H9 (cell line): ENCODE results near the gene SSTR3. TPM values are rescaled to one million over a fixed set of nuclear protein-coding genes. Genes with fewer than 3 reads are reported as not detected.
A peak's percentile ranks its signal among the peaks of the same experiment; 100 is the strongest.

Source experiments
- DNase-seq: peaks from one replicate; pipeline ENCODE4 v3.0.0-alpha.2; 2017
- H2AFZ ChIP-seq: one replicate; pipeline ENCODE4 v1.6.1; 2013; ENCODE audit warnings: mild to moderate bottlenecking, low read length, control low read depth, moderate library complexity
- H2AK5ac ChIP-seq: 2 replicates; pipeline ENCODE4 v1.6.1; 2013; ENCODE audit warnings: low read length, control low read depth, mixed read lengths; ENCODE audit not compliant: insufficient read length
- H2BK120ac ChIP-seq: one replicate; pipeline ENCODE4 v1.6.1; 2013; ENCODE audit warnings: low read depth, mild to moderate bottlenecking, low read length, control low read depth, inconsistent platforms; ENCODE audit not compliant: poor library complexity, severe bottlenecking
- H2BK12ac ChIP-seq: 2 replicates; pipeline ENCODE4 v1.6.1; 2013; ENCODE audit warnings: low read length, control low read depth, mixed read lengths, low read depth; ENCODE audit not compliant: insufficient read length
- H2BK15ac ChIP-seq: 2 replicates; pipeline ENCODE4 v1.6.1; 2013; ENCODE audit warnings: low read depth, low read length, control low read depth
- H2BK20ac ChIP-seq: one replicate; pipeline ENCODE4 v1.6.1; 2013; ENCODE audit warnings: low read depth, mild to moderate bottlenecking, low read length, control low read depth, inconsistent platforms; ENCODE audit not compliant: poor library complexity, severe bottlenecking
- H2BK5ac ChIP-seq: 2 replicates; pipeline ENCODE4 v1.6.1; 2013; ENCODE audit warnings: low read length, control low read depth, mixed read lengths; ENCODE audit not compliant: insufficient read length
- H3K14ac ChIP-seq: 2 replicates; pipeline ENCODE4 v1.6.1; 2013; ENCODE audit warnings: low read length, control low read depth; ENCODE audit not compliant: insufficient read depth
- H3K18ac ChIP-seq: 2 replicates; pipeline ENCODE4 v1.6.1; 2013; ENCODE audit warnings: low read depth, mild to moderate bottlenecking, mixed read lengths, low read length, control low read depth; ENCODE audit not compliant: insufficient read length
- H3K23ac ChIP-seq: 2 replicates; pipeline ENCODE4 v1.6.1; 2013; ENCODE audit warnings: low read length, control low read depth, mixed read lengths, low read depth; ENCODE audit not compliant: insufficient read length
- H3K23me2 ChIP-seq: 2 replicates; pipeline ENCODE4 v1.6.1; 2013; ENCODE audit warnings: low read depth, mild to moderate bottlenecking, mixed read lengths, low read length, control low read depth; ENCODE audit not compliant: insufficient read length, poor library complexity, severe bottlenecking
- H3K27ac ChIP-seq: 2 replicates; pipeline ENCODE4 v1.5.1; 2013; ENCODE audit warnings: low read length, control low read depth, mixed read lengths, low read depth; ENCODE audit not compliant: insufficient read length
- H3K27me3 ChIP-seq: 2 replicates; pipeline ENCODE4 v1.6.1; 2013; ENCODE audit warnings: low read length, control low read depth, inconsistent platforms; ENCODE audit not compliant: insufficient read depth
- H3K4ac ChIP-seq: 2 replicates; pipeline ENCODE4 v1.6.1; 2013; ENCODE audit warnings: low read depth, mild to moderate bottlenecking, control low read depth, inconsistent platforms, low read length, moderate library complexity
- H3K4me1 ChIP-seq: 2 replicates; pipeline ENCODE4 v1.6.1; 2013; ENCODE audit warnings: low read length, control low read depth, inconsistent platforms; ENCODE audit not compliant: insufficient read depth
- H3K4me2 ChIP-seq: 2 replicates; pipeline ENCODE4 v1.6.1; 2013; ENCODE audit warnings: low read length, control low read depth, mixed read lengths; ENCODE audit not compliant: insufficient read length, insufficient read depth
- H3K56ac ChIP-seq: 2 replicates; pipeline ENCODE4 v1.6.1; 2013; ENCODE audit warnings: low read depth, mild to moderate bottlenecking, mixed read lengths, low read length, control low read depth; ENCODE audit not compliant: insufficient read length
- H3K79me1 ChIP-seq: 2 replicates; pipeline ENCODE4 v1.6.1; 2013; ENCODE audit warnings: low read depth, mild to moderate bottlenecking, moderate library complexity, low read length, control low read depth, inconsistent platforms; ENCODE audit not compliant: insufficient read depth, poor library complexity, severe bottlenecking
- H3K79me2 ChIP-seq: 2 replicates; pipeline ENCODE4 v1.6.1; 2013; ENCODE audit warnings: low read length, control low read depth, inconsistent platforms; ENCODE audit not compliant: insufficient read depth
- H3K9ac ChIP-seq: 2 replicates; pipeline ENCODE4 v1.6.1; 2013; ENCODE audit warnings: low read length, control low read depth, mixed read lengths; ENCODE audit not compliant: insufficient read length; ENCODE audit errors: extremely low read depth
- H3K9me3 ChIP-seq: one replicate; pipeline ENCODE4 v1.6.1; 2013; ENCODE audit warnings: low read depth, low read length, inconsistent platforms; ENCODE audit not compliant: control insufficient read depth
- H3T11ph ChIP-seq: one replicate; pipeline ENCODE4 v1.6.1; 2013; ENCODE audit warnings: mild to moderate bottlenecking, low read length, control low read depth, inconsistent platforms
- H4K20me1 ChIP-seq: one replicate; pipeline ENCODE4 v1.6.1; 2013; ENCODE audit not compliant: control insufficient read depth, insufficient read length, insufficient read depth
- H4K5ac ChIP-seq: 2 replicates; pipeline ENCODE4 v1.6.1; 2013; ENCODE audit warnings: low read depth, mild to moderate bottlenecking, mixed read lengths, low read length, control low read depth; ENCODE audit not compliant: insufficient read length
- H4K8ac ChIP-seq: replicated peaks from 2 replicates; pipeline ENCODE4 v1.6.1; 2013; ENCODE audit warnings: low read length, control low read depth, mixed read lengths, low read depth; ENCODE audit not compliant: insufficient read length
- H4K91ac ChIP-seq: 2 replicates; pipeline ENCODE4 v1.6.1; 2013; ENCODE audit warnings: low read depth, mild to moderate bottlenecking, moderate library complexity, mixed read lengths, low read length, control low read depth; ENCODE audit not compliant: insufficient read length
- H3K27ac Mint-ChIP-seq, 3 experiments: 2 replicates in 2 of 3; 3 replicates in 1 of 3; pipeline ENCODE4 v1.8.0; 2020 to 2021; ENCODE audit warnings: mixed read lengths in 3 of 3, mild to moderate bottlenecking in 1 of 3, moderate library complexity in 1 of 3
- H3K27me3 Mint-ChIP-seq: 2 replicates; pipeline ENCODE4 v1.8.0; 2021; ENCODE audit warnings: low read depth, mild to moderate bottlenecking, moderate library complexity, mixed read lengths
- H3K36me3 Mint-ChIP-seq, 3 experiments: 2 replicates in 2 of 3; 3 replicates in 1 of 3; pipeline ENCODE4 v1.8.0; 2020 to 2021; ENCODE audit warnings: low read depth in 3 of 3, mixed read lengths in 3 of 3; ENCODE audit not compliant: insufficient read depth in 1 of 3
- H3K4me1 Mint-ChIP-seq, 2 experiments: 2 replicates each; pipeline ENCODE4 v1.8.0; 2020; ENCODE audit warnings: mixed read lengths in 2 of 2
- H3K4me3 Mint-ChIP-seq, 2 experiments: 2 replicates in 1 of 2; 3 replicates in 1 of 2; pipeline ENCODE4 v1.8.0; 2020 to 2021; ENCODE audit warnings: mild to moderate bottlenecking in 2 of 2, mixed read lengths in 2 of 2, moderate library complexity in 1 of 2
- H3K9me3 Mint-ChIP-seq, 2 experiments: 2 replicates in 1 of 2; 3 replicates in 1 of 2; pipeline ENCODE4 v1.8.0; 2020; ENCODE audit warnings: mild to moderate bottlenecking in 2 of 2, mixed read lengths in 2 of 2, moderate library complexity in 1 of 2
- WGBS: extraction: QIAGEN DNeasy Blood & Tissue Kit; methylation state at CpG from one replicate; pipeline ENCODE4 v1.1.7; 2013; ENCODE audit warnings: missing lambda C conversion rate, low lambda C conversion rate, mixed read lengths; ENCODE audit not compliant: insufficient read length; ENCODE audit errors: extremely low coverage; 5-methylcytosine and 5-hydroxymethylcytosine counted together
- total RNA-seq: library from RNA; stranded (reverse); gene quantifications from 2 replicates; pipeline ENCODE4 v1.2.1, GENCODE V29; 2021
- TF ChIP-seq, protein P1 (sequence below): fragments of 200-600 bp; sonication (generic); conservative IDR thresholded peaks from 3 replicates; pipeline ENCODE4 v1.8.0; 2021; ENCODE audit warnings: antibody characterized with exemption, mild to moderate bottlenecking

The SSTR3 gene
- total RNA-seq, 1 experiment from 2014 or later, result 0.68 TPM

DNA sequence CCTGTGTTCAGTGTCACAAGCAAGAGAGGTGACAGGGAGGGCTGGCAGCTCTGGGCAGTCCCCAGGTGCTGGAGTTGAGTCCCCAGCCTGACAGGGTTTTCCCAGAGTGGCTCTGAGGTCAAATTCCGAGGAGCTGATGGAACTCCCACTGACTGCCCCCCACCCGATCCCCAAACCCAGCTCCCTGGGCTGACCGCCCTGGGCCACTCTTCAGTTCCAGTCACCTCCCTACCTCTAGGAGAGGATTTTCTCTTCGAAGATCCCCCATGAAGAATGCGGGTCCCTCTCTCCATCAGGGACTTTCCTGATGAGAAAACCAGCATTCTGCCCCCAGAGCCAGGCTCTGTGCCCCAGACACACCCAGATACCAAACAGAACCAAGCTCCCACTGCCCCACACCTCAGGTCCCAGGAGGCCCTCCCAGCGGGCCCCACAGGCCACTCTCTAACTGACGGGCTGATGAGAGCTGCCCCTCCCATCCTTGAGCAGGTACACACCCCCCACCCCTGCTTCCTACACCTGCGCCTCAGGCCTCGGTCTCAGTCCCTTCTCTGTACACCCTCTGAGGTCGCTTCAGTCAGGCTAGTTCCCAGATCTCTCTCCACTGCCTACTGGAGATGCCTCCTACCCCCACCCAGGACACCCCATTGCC lies 43.9 kb upstream of the SSTR3 start:
- H3K4me1 ChIP-seq, result 0 out of 2 replicates have a peak, but pooled peaks cover 5% of the 10 kb centered on the region
- H3K27me3 ChIP-seq, result no peaks in the 10 kb centered on the region
- no peak overlapping the region for H3K14ac ChIP-seq
- H2BK5ac ChIP-seq, result no peak overlapping the region
- no peak overlapping the region for H4K91ac ChIP-seq
- no peak overlapping the region for H2AK5ac ChIP-seq
- H2BK20ac ChIP-seq, result no peak overlapping the region
- no peaks in the 10 kb centered on the region for H3K79me2 ChIP-seq
- DNase-seq, result peak; percentile 24
- no peak overlapping the region for H3K23ac ChIP-seq
- no peak overlapping the region for H3K27ac Mint-ChIP-seq
- no peak overlapping the region for H3K27ac ChIP-seq
- H3K9me3 ChIP-seq, result no peaks in the 10 kb centered on the region
- no peak overlapping the region for H2BK12ac ChIP-seq
- no peak overlapping the region for H3K56ac ChIP-seq
- no peak overlapping the region for H3K9ac ChIP-seq
- no peak overlapping the region for H3T11ph ChIP-seq
- H3K36me3 Mint-ChIP-seq, result no peaks in the 10 kb centered on the region
- H3K4ac ChIP-seq, result no peak overlapping the region
- no peak overlapping the region for H3K18ac ChIP-seq
- peaks cover 0 to 3% of the 10 kb centered on the region in 2 experiments; a peak in 2 of 5 replicates for H3K9me3 Mint-ChIP-seq
- no peak overlapping the region for H3K4me2 ChIP-seq
- H4K5ac ChIP-seq, result no peak overlapping the region
- H2BK120ac ChIP-seq, result no peak overlapping the region
- no peaks in the 10 kb centered on the region for H3K23me2 ChIP-seq
- peaks cover 3% of the 10 kb centered on the region for H4K20me1 ChIP-seq
- WGBS, result no CpG with 5 or more reads among the region's 10 CpGs
- peaks cover 18 to 45% of the 10 kb centered on the region in 2 experiments for H3K4me1 Mint-ChIP-seq
- H2AFZ ChIP-seq, result no peak overlapping the region
- no peak overlapping the region for H2BK15ac ChIP-seq
- no peak overlapping the region; a peak in 1 of 5 replicates for H3K4me3 Mint-ChIP-seq
- H4K8ac ChIP-seq, result no peak overlapping the region
- no peaks in the 10 kb centered on the region for H3K79me1 ChIP-seq
- peaks cover 35% of the 10 kb centered on the region for H3K27me3 Mint-ChIP-seq
- TF ChIP-seq, protein P1, sequence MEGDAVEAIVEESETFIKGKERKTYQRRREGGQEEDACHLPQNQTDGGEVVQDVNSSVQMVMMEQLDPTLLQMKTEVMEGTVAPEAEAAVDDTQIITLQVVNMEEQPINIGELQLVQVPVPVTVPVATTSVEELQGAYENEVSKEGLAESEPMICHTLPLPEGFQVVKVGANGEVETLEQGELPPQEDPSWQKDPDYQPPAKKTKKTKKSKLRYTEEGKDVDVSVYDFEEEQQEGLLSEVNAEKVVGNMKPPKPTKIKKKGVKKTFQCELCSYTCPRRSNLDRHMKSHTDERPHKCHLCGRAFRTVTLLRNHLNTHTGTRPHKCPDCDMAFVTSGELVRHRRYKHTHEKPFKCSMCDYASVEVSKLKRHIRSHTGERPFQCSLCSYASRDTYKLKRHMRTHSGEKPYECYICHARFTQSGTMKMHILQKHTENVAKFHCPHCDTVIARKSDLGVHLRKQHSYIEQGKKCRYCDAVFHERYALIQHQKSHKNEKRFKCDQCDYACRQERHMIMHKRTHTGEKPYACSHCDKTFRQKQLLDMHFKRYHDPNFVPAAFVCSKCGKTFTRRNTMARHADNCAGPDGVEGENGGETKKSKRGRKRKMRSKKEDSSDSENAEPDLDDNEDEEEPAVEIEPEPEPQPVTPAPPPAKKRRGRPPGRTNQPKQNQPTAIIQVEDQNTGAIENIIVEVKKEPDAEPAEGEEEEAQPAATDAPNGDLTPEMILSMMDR, result no peak
